IMR-90 (cell line): ENCODE data around the gene PRKCE. TPM values are rescaled to one million over a fixed set of nuclear protein-coding genes. Genes with fewer than 3 reads are reported as not detected.

ENCODE experiments used
- ATAC-seq: fragments of 200-7000 bp; cut with Tn5 transposase; 2 replicates; pipeline ENCODE4 v1.9.1; 2020; ENCODE audit warnings: low read depth, mild to moderate bottlenecking, moderate library complexity
- BruUV-seq: library from RNA; stranded (reverse); fragments of 400-500 nt; replicated peaks from 2 replicates; lab custom pipeline; 2021; lab: Mats Ljungman, UMichigan
- CTCF ChIA-PET: fragments of 300-600 bp; formaldehyde crosslinking; extraction: SDS; loops from one replicate; lab custom pipeline; 2021; ENCODE audit warnings: antibody characterized with exemption; lab: Yijun Ruan, JAX
- POLR2A ChIA-PET: fragments of 300-600 bp; sonication (Branson Sonifier 250); formaldehyde crosslinking; loops from one replicate; lab custom pipeline; 2022; ENCODE audit warnings: antibody characterized with exemption; ENCODE audit not compliant: unreplicated experiment; lab: Charles Lee
- DNase-seq: peaks from one replicate; pipeline ENCODE4 v3.0.0; 2013
- H2AFZ ChIP-seq: replicated peaks from 2 replicates; pipeline ENCODE3; 2013; ENCODE audit warnings: low read length, mild to moderate bottlenecking; ENCODE audit not compliant: poor library complexity
- H2AK5ac ChIP-seq: 2 replicates; pipeline ENCODE4 v1.6.1; 2013; ENCODE audit warnings: low read depth, low read length, inconsistent platforms
- H2AK9ac ChIP-seq: replicated peaks from 2 replicates; pipeline ENCODE3; 2013; ENCODE audit warnings: mild to moderate bottlenecking, low read depth, low read length, moderate library complexity; ENCODE audit not compliant: poor library complexity
- H2BK120ac ChIP-seq: 2 replicates; pipeline ENCODE4 v1.6.1; 2013; ENCODE audit warnings: low read depth, low read length, inconsistent platforms
- H2BK15ac ChIP-seq: 3 replicates; pipeline ENCODE4 v1.6.1; 2013; ENCODE audit warnings: low read depth, low read length, inconsistent platforms
- H2BK20ac ChIP-seq: 2 replicates; pipeline ENCODE4 v1.6.1; 2013; ENCODE audit warnings: low read depth, mild to moderate bottlenecking, inconsistent platforms, low read length, moderate library complexity
- H2BK5ac ChIP-seq: 2 replicates; pipeline ENCODE4 v1.6.1; 2013; ENCODE audit warnings: mild to moderate bottlenecking, low read depth, low read length, inconsistent platforms; ENCODE audit not compliant: poor library complexity, severe bottlenecking
- H3K14ac ChIP-seq: replicated peaks from 2 replicates; pipeline ENCODE4 v1.6.1; 2013; ENCODE audit warnings: low read depth, low read length, inconsistent platforms
- H3K18ac ChIP-seq: 2 replicates; pipeline ENCODE4 v1.6.1; 2013; ENCODE audit warnings: low read depth, low read length, control low read depth
- H3K23ac ChIP-seq: 2 replicates; pipeline ENCODE4 v1.6.1; 2013; ENCODE audit warnings: low read depth, low read length, inconsistent platforms
- H3K27ac ChIP-seq: 2 replicates; pipeline ENCODE4 v1.5.1; 2013; ENCODE audit warnings: mild to moderate bottlenecking, control low read depth, low read length; ENCODE audit not compliant: insufficient read depth
- H3K27me3 ChIP-seq: 2 replicates; pipeline ENCODE4 v1.6.1; 2013; ENCODE audit warnings: low read length; ENCODE audit not compliant: control insufficient read depth, insufficient read depth
- H3K36me3 ChIP-seq: 2 replicates; pipeline ENCODE4 v1.6.1; 2013; ENCODE audit warnings: low read length, mixed read lengths; ENCODE audit not compliant: control insufficient read depth, insufficient read depth
- H3K4ac ChIP-seq: 2 replicates; pipeline ENCODE4 v1.6.1; 2013; ENCODE audit warnings: low read depth, low read length, inconsistent platforms
- H3K4me1 ChIP-seq: 2 replicates; pipeline ENCODE4 v1.6.1; 2013; ENCODE audit warnings: low read length, mixed read lengths; ENCODE audit not compliant: control insufficient read depth, insufficient read depth
- H3K4me2 ChIP-seq: 2 replicates; pipeline ENCODE4 v1.6.1; 2013; ENCODE audit warnings: low read depth, mild to moderate bottlenecking, control low read depth, low read length, moderate library complexity
- H3K4me3 ChIP-seq: 2 replicates; pipeline ENCODE4 v1.5.1; 2013; ENCODE audit warnings: low read depth, mild to moderate bottlenecking, control low read depth, low read length, moderate library complexity; ENCODE audit not compliant: insufficient read depth
- H3K56ac ChIP-seq: 2 replicates; pipeline ENCODE4 v1.6.1; 2013; ENCODE audit warnings: low read length, inconsistent platforms; ENCODE audit not compliant: insufficient read depth; ENCODE audit errors: extremely low read depth
- H3K79me1 ChIP-seq, 2 experiments: 2 replicates each; pipeline ENCODE4 v1.6.1; 2013; ENCODE audit warnings: low read length in 2 of 2, inconsistent platforms in 1 of 2, low read depth in 1 of 2
- H3K9ac ChIP-seq: 2 replicates; pipeline ENCODE4 v1.6.1; 2013; ENCODE audit warnings: low read depth, low read length, control low read depth
- H3K9me1 ChIP-seq: 2 replicates; pipeline ENCODE4 v1.6.1; 2013; ENCODE audit warnings: low read length, inconsistent platforms; ENCODE audit not compliant: insufficient read depth
- H3K9me3 ChIP-seq: 2 replicates; pipeline ENCODE4 v1.6.1; 2013; ENCODE audit warnings: low read length; ENCODE audit not compliant: control insufficient read depth, insufficient read depth
- H4K20me1 ChIP-seq: 2 replicates; pipeline ENCODE4 v1.6.1; 2013; ENCODE audit warnings: low read length, inconsistent platforms; ENCODE audit not compliant: insufficient read depth
- H4K5ac ChIP-seq: 2 replicates; pipeline ENCODE4 v1.6.1; 2013; ENCODE audit warnings: mild to moderate bottlenecking, low read depth, low read length, control low read depth
- H4K8ac ChIP-seq, 2 experiments: 2 replicates each; pipeline ENCODE4 v1.6.1; 2013; ENCODE audit warnings: low read depth in 2 of 2, low read length in 2 of 2, control low read depth in 1 of 2, inconsistent platforms in 1 of 2
- H4K91ac ChIP-seq: 2 replicates; pipeline ENCODE4 v1.6.1; 2013; ENCODE audit warnings: low read depth, low read length, inconsistent platforms; ENCODE audit not compliant: insufficient read depth
- BHLHE40 ChIP-seq: fragments of 150-350 bp; IDR thresholded peaks from 2 replicates; pipeline ENCODE4 v1.6.1; 2016; ENCODE audit warnings: mild to moderate bottlenecking, low read depth, low read length
- CHD1 ChIP-seq: IDR thresholded peaks from 2 replicates; pipeline ENCODE4 v1.6.1; 2012; ENCODE audit warnings: low read depth, low read length, improper control_type of control experiment
- ELK1 ChIP-seq: fragments of 150-350 bp; IDR thresholded peaks from 2 replicates; pipeline ENCODE4 v1.6.1; 2016; ENCODE audit warnings: low read depth, mild to moderate bottlenecking, low read length, moderate library complexity, borderline replicate concordance
- FOS ChIP-seq: fragments of 150-350 bp; IDR thresholded peaks from 2 replicates; pipeline ENCODE4 v1.6.1; 2016; ENCODE audit warnings: low read depth, low read length
- MAFK ChIP-seq: IDR thresholded peaks from 2 replicates; pipeline ENCODE4 v1.6.1; 2012; ENCODE audit warnings: low read depth, low read length, improper control_type of control experiment
- NFE2L2 ChIP-seq: fragments of 150-350 bp; IDR thresholded peaks from 2 replicates; pipeline ENCODE4 v1.6.1; 2016; ENCODE audit warnings: low read depth, mild to moderate bottlenecking, low read length
- POLR2A ChIP-seq: IDR thresholded peaks from 2 replicates; pipeline ENCODE4 v1.6.1; 2012; ENCODE audit warnings: mild to moderate bottlenecking, low read depth, low read length
- RCOR1 ChIP-seq: IDR thresholded peaks from 2 replicates; pipeline ENCODE4 v1.6.1; 2012; ENCODE audit warnings: mild to moderate bottlenecking, low read length, improper control_type of control experiment; ENCODE audit not compliant: insufficient replicate concordance
- RFX5 ChIP-seq: IDR thresholded peaks from 2 replicates; pipeline ENCODE4 v1.8.0; 2012; ENCODE audit warnings: low read depth, mild to moderate bottlenecking, low read length, moderate library complexity
- SMC3 ChIP-seq: fragments of 150-350 bp; IDR thresholded peaks from 2 replicates; pipeline ENCODE4 v1.6.1; 2016; ENCODE audit warnings: low read depth, mild to moderate bottlenecking, antibody characterized with exemption, low read length, moderate library complexity
- USF2 ChIP-seq: fragments of 150-350 bp; IDR thresholded peaks from 2 replicates; pipeline ENCODE4 v1.6.1; 2017; ENCODE audit warnings: mild to moderate bottlenecking, antibody characterized with exemption, low read length, low read depth
- WGBS, 2 experiments: methylation state at CpG; one replicate each; pipeline versions ENCODE4 v1.1.5 to v1.1.7; 2013; ENCODE audit warnings: missing lambda C conversion rate in 2 of 2; ENCODE audit not compliant: insufficient read length in 1 of 2; ENCODE audit errors: extremely low coverage in 2 of 2; 5-methylcytosine and 5-hydroxymethylcytosine counted together
- dilution Hi-C: fragments of 300-500 bp; cut with HindIII; formaldehyde crosslinking; loops from one replicate; pipeline ENCODE4 v1.14.3; 2018; ENCODE audit warnings: low sequenced_read_pairs; ENCODE audit not compliant: unreplicated experiment
- in situ Hi-C: fragments of 300-500 bp; cut with MboI; formaldehyde crosslinking; loops from 3 replicates; pipeline ENCODE4 v1.14.3; 2019; ENCODE audit warnings: low sequenced_read_pairs, inconsistent platforms, mixed read lengths
- intact Hi-C: fragments of 100-400 bp; cut with micrococcal nuclease; formaldehyde crosslinking; loops from 2 replicates; pipeline ENCODE4 v1.10.0; 2022
- polyA plus RNA-seq, 3 experiments: library from polyadenylated mRNA; depleted of rRNA; stranded (reverse); fragments of >200 nt; gene quantifications; 2 replicates each; pipeline ENCODE4 v1.2.3, GENCODE V29; 2012; ENCODE audit warnings: low replicate concordance in 1 of 3
- total RNA-seq: library from RNA; depleted of rRNA; stranded (reverse); fragments of >200 nt; gene quantifications from 2 replicates; pipeline ENCODE4 v1.2.3, GENCODE V29; 2012

Gene PRKCE
- total and polyA plus RNA-seq, 2 of the 4 experiments (the other 2 are of a cell fraction), result 8.1 to 32.4 TPM

GRCh38 chr2:45833968-45834344, 182.5 kb downstream of the PRKCE start:
- Histone ChIP-seq H2BK5ac (no peak overlapping the region), H3K4me1 (peaks cover 2% of the 10 kb centered on the region; the same call in 1 of the 2 replicates), H3K27ac (no peak overlapping the region), H2BK120ac (no peak overlapping the region), H3K56ac (no peak overlapping the region), H3K79me1 (no peaks in the 10 kb centered on the region; a peak in 3 of 4 replicates), H2AK5ac (no peak overlapping the region), H4K5ac (no peak overlapping the region), H4K8ac (no peak overlapping the region), H3K14ac (no peak overlapping the region), H2AK9ac (no peak overlapping the region), H3K4ac (no peak overlapping the region), H3K36me3 (no peaks in the 10 kb centered on the region), H3K18ac (no peak overlapping the region), H3K4me3 (no peak overlapping the region), H2BK15ac (no peak overlapping the region), H4K20me1 (peaks cover 3% of the 10 kb centered on the region), H3K23ac (no peak overlapping the region), H3K27me3 (no peaks in the 10 kb centered on the region), H2AFZ (no peak overlapping the region), H3K9me3 (peaks cover 3% of the 10 kb centered on the region), H3K9me1 (no peaks in the 10 kb centered on the region; the same call in 1 of the 2 replicates), H3K9ac (no peak overlapping the region), H4K91ac (no peak overlapping the region), H3K4me2 (no peak overlapping the region), H2BK20ac (no peak overlapping the region)
- DNase-seq, result no peak
- no TSS peak for BruUV-seq
- intact Hi-C loops (no loop called here), in situ Hi-C loops (no loop called here), dilution Hi-C loops (no loop called here)
- TF ChIP-seq NFE2L2 (no peak), FOS (no peak), CHD1 (no peak), MAFK (no peak), SMC3 (no peak), POLR2A (no peak), BHLHE40 (no peak), USF2 (no peak), RCOR1 (no peak), RFX5 (no peak), ELK1 (no peak)
- ChIA-PET CTCF (interaction anchor here (1.1 kb wide), 1 partner anchor 9 kb away, joined by 3 read pairs; no protein-coding TSS in a partner anchor), POLR2A (no interaction called here)
- ATAC-seq, result no peak
- no CpG with 5 or more reads among the region's 3 CpGs for WGBS, 2 experiments
